Gastrocnemius medialis (tissue), 4 donors: ENCODE results near the gene RCAN2. TPM values are rescaled to one million over a fixed set of nuclear protein-coding genes. Genes with fewer than 3 reads are reported as not detected.

ENCODE experiments used
- ATAC-seq, 2 donors: fragments of 150-250 bp; one replicate each; pipeline ENCODE4 v1.9.1; 2016
- DNase-seq, 2 donors: peaks; one replicate each; pipeline ENCODE4 v3.0.0-alpha.2; 2019
- H3K27ac ChIP-seq, 4 donors: fragments of 200-600 bp; sonication (generic); 1 replicate in 1 of 4; 2 replicates in 3 of 4; pipeline ENCODE4 v1.5.1; 2016 to 2018; ENCODE audit warnings: mild to moderate bottlenecking in 2 of 4, moderate library complexity in 1 of 4
- H3K27me3 ChIP-seq, 3 donors: fragments of 200-600 bp; sonication (generic) in 2 of 3; 1 replicate in 1 of 3; 2 replicates in 2 of 3; pipeline versions ENCODE4 v1.5.1 to v1.6.0; 2016 to 2019; ENCODE audit warnings: mild to moderate bottlenecking in 1 of 3, moderate library complexity in 1 of 3
- H3K36me3 ChIP-seq, 2 donors: fragments of 200-600 bp; sonication (generic) in 1 of 2; one replicate each; pipeline ENCODE4 v1.5.1; 2017 to 2018
- H3K4me1 ChIP-seq, 2 donors: fragments of 200-600 bp; sonication (generic) in 1 of 2; one replicate each; pipeline ENCODE4 v1.5.1; 2016 to 2017; ENCODE audit warnings: mild to moderate bottlenecking in 2 of 2
- H3K4me3 ChIP-seq, 4 donors: fragments of 200-600 bp; sonication (generic) in 3 of 4; 1 replicate in 1 of 4; 2 replicates in 3 of 4; pipeline ENCODE4 v1.5.1; 2016 to 2019; ENCODE audit warnings: mild to moderate bottlenecking in 2 of 4
- H3K9me3 ChIP-seq, 3 donors: fragments of 200-600 bp; sonication (generic) in 2 of 3; 1 replicate in 1 of 3; 2 replicates in 2 of 3; pipeline ENCODE4 v1.5.1; 2016 to 2019
- CTCF ChIP-seq, 5 experiments: fragments of 450-650 bp in 3 of 5; fragments of 200-600 bp in 2 of 5; sonication (generic) in 2 of 5; IDR thresholded peaks in 4 of 5; conservative IDR thresholded peaks in 1 of 5; 1 replicate in 4 of 5; 2 replicates in 1 of 5; pipeline ENCODE4 v1.5.1; 2016 to 2019; ENCODE audit warnings: antibody characterized with exemption in 5 of 5, mild to moderate bottlenecking in 3 of 5, moderate library complexity in 3 of 5
- POLR2A ChIP-seq, 2 donors: fragments of 450-650 bp; IDR thresholded peaks; one replicate each; pipeline ENCODE4 v1.6.1; 2017; ENCODE audit warnings: antibody characterized with exemption in 2 of 2, mild to moderate bottlenecking in 2 of 2, moderate library complexity in 2 of 2
- in situ Hi-C, 4 donors: fragments of 200-750 bp; cut with MboI; loops; one replicate each; pipeline versions ENCODE4 v1.15.0 to v1.8.0; 2017; ENCODE audit warnings: low sequenced_read_pairs in 4 of 4
- intact Hi-C: fragments of 100-400 bp; cut with DNase I; formaldehyde crosslinking; loops from one replicate; pipeline ENCODE4 v1.15.1; 2023; ENCODE audit warnings: low total_unique reads
- total RNA-seq, 4 donors: library from RNA; depleted of rRNA; stranded (reverse); fragments of >200 nt; gene quantifications; one replicate each; pipeline versions ENCODE4 v1.1.0 to v1.2.3, GENCODE V29; 2016

RCAN2 gene
- total RNA-seq, 4 donors from 2014 or later = 26.2 to 88.8 (median 43.2) TPM

DNA sequence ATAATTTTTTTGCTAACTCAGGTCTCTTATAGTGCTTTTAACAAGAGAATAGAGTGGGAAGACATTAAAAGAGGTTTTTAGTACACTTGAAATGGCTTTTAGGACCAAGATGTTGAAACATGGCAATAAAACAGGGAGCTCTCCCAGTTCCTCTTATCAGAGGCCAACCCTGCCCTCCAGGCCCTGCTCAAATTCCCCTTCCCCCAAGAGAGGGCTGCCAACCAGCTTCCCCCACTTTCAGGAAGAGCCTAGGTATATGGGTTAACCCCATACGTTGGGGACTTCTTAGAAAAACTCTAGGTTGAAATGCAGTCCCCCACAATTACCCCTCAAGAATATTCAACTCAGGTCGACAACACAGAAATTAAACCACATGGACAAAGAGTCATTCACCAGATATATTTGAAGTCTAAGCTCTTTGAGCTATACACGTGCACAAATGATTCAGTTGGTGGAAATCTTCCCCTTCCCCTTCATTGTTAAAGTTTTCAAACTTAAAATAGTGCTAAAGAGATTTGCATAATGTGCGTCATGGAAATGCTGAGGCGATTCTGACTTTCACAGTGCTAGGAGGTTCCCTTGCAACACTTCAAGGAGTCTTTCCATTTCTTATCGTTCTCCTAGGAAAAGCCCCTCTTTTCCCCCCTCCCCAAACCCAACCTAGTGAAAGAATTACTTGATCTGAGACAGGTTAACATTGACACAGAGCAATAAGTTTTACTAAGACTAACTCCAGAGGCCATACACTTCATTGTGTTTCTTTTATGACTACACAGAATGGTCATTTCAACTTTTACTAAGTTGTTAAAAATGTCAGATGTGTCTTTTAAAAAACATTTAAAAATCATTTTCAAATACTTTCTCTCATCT lies 270.7 kb downstream of the RCAN2 start:
- ATAC-seq = no peak
- Histone ChIP-seq H3K36me3 (no peaks in the 10 kb centered on the region), H3K4me3 (no peak overlapping the region), H3K9me3 (no peaks in the 10 kb centered on the region), H3K4me1 (peaks cover 5 to 21% of the 10 kb centered on the region in 2 donors), H3K27ac (no peak overlapping the region), H3K27me3 (no peaks in the 10 kb centered on the region)
- TF ChIP-seq POLR2A (IDR thresholded peaks at IDR 0.05) (no peak), CTCF (IDR thresholded peaks at IDR 0.05 in 4 of 5, conservative IDR thresholded peaks at IDR 0.05 in 1 of 5) (no peak)
- no peak for DNase-seq
- intact Hi-C loops (loop anchor here (1.0 to 5.0 kb wide), 5 partner anchors 128 to 562 kb away; partner anchors contain the start of gene RCAN2), in situ Hi-C loops (loop anchor here (5.0 to 25.0 kb wide), 4 partner anchors 187 to 417 kb away; no protein-coding TSS in a partner anchor)

- no peak for TF ChIP-seq POLR2A (IDR thresholded peaks at IDR 0.05)
- no peak for ATAC-seq
- Histone ChIP-seq H3K27me3 (no peaks in the 10 kb centered on the region), H3K4me3 (no peak overlapping the region), H3K4me1 (peaks cover 5 to 21% of the 10 kb centered on the region in 2 donors), H3K9me3 (no peaks in the 10 kb centered on the region), H3K27ac (no peak overlapping the region), H3K36me3 (no peaks in the 10 kb centered on the region)
- DNase-seq = no peak
- in situ Hi-C loops = loop anchor here (5.0 to 25.0 kb wide), 5 partner anchors 125 to 418 kb away; no protein-coding TSS in a partner anchor
- intact Hi-C loops = loop anchor here (2.0 to 5.0 kb wide), 4 partner anchors 127 to 563 kb away; partner anchors contain the start of gene RCAN2
Observed at GRCh38 chr6:46219661-46220060, 271.6 kb downstream of the RCAN2 start.

GRCh38 chr6:46218457-46218856 lies 272.8 kb downstream of the RCAN2 start:
- in situ Hi-C loops (loop anchor here in 3 of 4 donors (10.0 to 25.0 kb wide), 3 partner anchors 124 to 419 kb away; no protein-coding TSS in a partner anchor), intact Hi-C loops (no loop called here)
- no peak for DNase-seq
- Histone ChIP-seq H3K9me3 (no peaks in the 10 kb centered on the region), H3K27ac (peak overlapping the region; percentile 3 to 79 (median 66)), H3K36me3 (no peaks in the 10 kb centered on the region), H3K27me3 (no peaks in the 10 kb centered on the region), H3K4me1 (peaks cover 5 to 21% of the 10 kb centered on the region in 2 donors), H3K4me3 (no peak overlapping the region)
- no peak for TF ChIP-seq CTCF (IDR thresholded peaks at IDR 0.05 in 4 of 5, conservative IDR thresholded peaks at IDR 0.05 in 1 of 5)
- TF ChIP-seq POLR2A (IDR thresholded peaks at IDR 0.05) = no peak
- no peak for ATAC-seq

DNA sequence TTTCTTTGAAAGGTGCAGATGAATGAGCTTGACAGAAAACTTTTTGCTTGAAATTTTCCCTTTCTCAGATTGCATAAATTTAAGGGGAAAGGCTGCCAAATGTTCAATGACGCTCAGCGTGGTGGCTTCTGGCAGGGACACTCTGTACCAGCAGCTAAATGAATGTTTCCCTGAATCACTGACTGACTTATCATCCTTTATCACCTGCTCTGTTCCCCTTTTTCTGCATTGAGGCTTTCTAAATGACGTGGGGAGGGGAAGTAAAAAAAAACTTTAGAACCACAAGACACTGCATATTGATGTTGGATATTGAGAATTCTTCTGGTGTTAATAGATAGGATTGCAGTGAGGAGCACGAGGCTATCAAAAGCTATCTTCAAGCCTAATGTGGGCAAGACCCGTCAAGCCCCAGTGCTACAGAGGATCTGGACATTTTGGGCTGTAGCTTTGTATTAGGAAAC lies 273.5 kb downstream of the RCAN2 start:
- Histone ChIP-seq H3K27me3 (no peaks in the 10 kb centered on the region), H3K9me3 (no peaks in the 10 kb centered on the region), H3K4me3 (no peak overlapping the region), H3K4me1 (peaks cover 5 to 21% of the 10 kb centered on the region in 2 donors), H3K36me3 (no peaks in the 10 kb centered on the region), H3K27ac (peak overlapping the region; percentile 12 to 79 (median 66))
- no peak for TF ChIP-seq POLR2A (IDR thresholded peaks at IDR 0.05)
- no peak for TF ChIP-seq CTCF (IDR thresholded peaks at IDR 0.05 in 4 of 5, conservative IDR thresholded peaks at IDR 0.05 in 1 of 5)
- DNase-seq = peak; percentile 33 to 60
- ATAC-seq = peak; percentile 86 to 88
- intact Hi-C loops = no loop called here
- in situ Hi-C loops = loop anchor here in 3 of 4 donors (10.0 to 25.0 kb wide), 3 partner anchors 123 to 420 kb away; no protein-coding TSS in a partner anchor

- Histone ChIP-seq H3K36me3 (no peaks in the 10 kb centered on the region), H3K9me3 (no peaks in the 10 kb centered on the region), H3K4me1 (peaks cover 5 to 21% of the 10 kb centered on the region in 2 donors), H3K4me3 (no peak overlapping the region), H3K27ac (peak overlapping the region in 3 of 4 donors; percentile 11 to 74 (median 52)), H3K27me3 (no peaks in the 10 kb centered on the region)
- TF ChIP-seq CTCF (IDR thresholded peaks at IDR 0.05 in 4 of 5, conservative IDR thresholded peaks at IDR 0.05 in 1 of 5) (no peak), POLR2A (IDR thresholded peaks at IDR 0.05) (no peak)
- ATAC-seq (no peak), DNase-seq (no peak)
- in situ Hi-C loops = loop anchor here in 3 of 4 donors (10.0 to 25.0 kb wide), 3 partner anchors 122 to 420 kb away; no protein-coding TSS in a partner anchor
- intact Hi-C loops = no loop called here
Observed at GRCh38 chr6:46216879-46217278, 274.4 kb downstream of the RCAN2 start.
